Measurements from ENCODE around the gene DZANK1.
"Not testable (repeated sequence)": the region's sequence is repeated elsewhere in the genome, so short reads cannot be mapped to it uniquely, and the experiment has no call there.

Gene DZANK1

GRCh38 chr20:18390201-18390600, 76.6 kb downstream of the DZANK1 start:
- in situ Hi-C loops (cut with HindIII; ENCODE audit: low sequenced_read_pairs), result no loop called here

DNA sequence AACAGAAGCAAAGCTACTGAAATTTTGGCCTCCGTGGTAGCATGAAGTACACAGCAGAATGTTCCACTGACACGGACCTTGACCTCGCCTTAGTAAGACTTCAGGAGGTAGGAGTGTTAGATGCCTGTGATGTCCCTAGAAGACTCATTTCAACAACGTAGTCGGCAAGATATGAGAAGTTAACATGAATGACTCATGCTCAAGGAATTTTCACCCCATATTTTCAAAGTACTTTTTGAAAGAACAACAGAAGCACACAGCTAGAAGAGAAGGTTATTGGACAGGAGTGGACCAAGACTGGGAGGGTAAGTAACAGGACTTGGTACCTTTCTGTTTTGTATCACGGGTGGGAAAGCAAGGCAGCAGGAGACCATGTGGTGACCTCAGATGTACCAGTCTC, 78.0 kb downstream of the DZANK1 start:
- in situ Hi-C loops (cut with HindIII; ENCODE audit: low sequenced_read_pairs), result loop anchor here (5.0 kb wide), 2 partner anchors 53 to 102 kb away; partner anchors contain the start of gene ZNF133

- in situ Hi-C loops (cut with HindIII; ENCODE audit: low sequenced_read_pairs), result no loop called here
These were observed 85.8 kb downstream of the DZANK1 start for GRCh38 chr20:18380908-18381529.

DNA sequence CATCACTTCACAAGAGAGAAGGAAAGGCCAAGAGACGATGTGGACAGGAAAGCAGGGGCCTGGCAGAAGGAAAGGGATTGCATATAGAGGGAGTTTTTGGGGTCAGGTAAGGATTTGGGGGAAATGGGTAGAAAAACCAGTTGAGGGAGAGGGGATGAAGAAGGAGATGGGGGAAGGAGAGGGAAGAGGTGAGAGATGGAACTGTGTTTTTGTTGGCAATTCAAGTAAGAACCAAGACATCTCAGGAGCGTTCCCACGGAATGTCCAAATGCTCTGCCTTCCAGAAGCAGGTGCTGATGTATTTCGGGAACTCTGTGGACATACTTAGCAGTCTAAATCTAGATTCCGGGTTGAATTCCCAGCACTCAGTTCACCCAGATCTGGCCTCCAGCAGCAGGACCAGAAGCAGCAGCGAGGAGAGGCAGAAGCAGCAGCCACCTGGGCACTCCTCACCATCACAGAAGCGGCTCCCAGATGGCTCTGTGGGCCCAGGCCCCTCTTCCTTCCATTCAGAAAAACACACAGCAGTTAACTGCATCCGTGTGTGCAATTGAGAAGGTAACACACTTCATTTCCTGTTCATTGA, 88.8 kb downstream of the DZANK1 start:
- in situ Hi-C loops (cut with HindIII; ENCODE audit: low sequenced_read_pairs), result no loop called here

- in situ Hi-C loops (cut with HindIII; ENCODE audit: low sequenced_read_pairs), result not testable (repeated sequence)
These were observed 91.3 kb downstream of the DZANK1 start for GRCh38 chr20:18375551-18375950.

GRCh38 chr20:18372296-18372695, 94.5 kb downstream of the DZANK1 start:
- in situ Hi-C loops (cut with HindIII; ENCODE audit: low sequenced_read_pairs), result no loop called here

DNA sequence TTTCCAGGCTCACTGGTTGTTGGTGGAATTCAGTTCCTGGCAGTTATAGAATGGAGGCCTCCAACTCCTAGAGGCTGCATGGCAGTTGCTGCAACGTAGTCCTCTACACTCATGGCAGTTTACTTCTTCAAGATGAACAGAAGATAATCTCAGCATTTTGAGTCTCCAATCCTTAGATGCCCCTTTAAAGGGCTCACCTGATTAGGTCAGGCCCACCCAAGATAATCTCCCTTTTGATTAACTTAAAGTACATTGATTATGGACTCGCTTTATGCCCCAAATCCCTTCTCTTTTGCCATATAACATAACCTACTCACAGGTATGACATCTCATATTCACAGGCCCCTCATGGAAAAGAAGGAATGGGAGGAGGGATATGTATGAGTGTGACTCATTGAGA, 102.1 kb downstream of the DZANK1 start:
- in situ Hi-C loops (cut with HindIII; ENCODE audit: low sequenced_read_pairs), result no loop called here

GRCh38 chr20:18363708-18364107, 103.1 kb downstream of the DZANK1 start:
- in situ Hi-C loops (cut with HindIII; ENCODE audit: low sequenced_read_pairs), result no loop called here

DNA sequence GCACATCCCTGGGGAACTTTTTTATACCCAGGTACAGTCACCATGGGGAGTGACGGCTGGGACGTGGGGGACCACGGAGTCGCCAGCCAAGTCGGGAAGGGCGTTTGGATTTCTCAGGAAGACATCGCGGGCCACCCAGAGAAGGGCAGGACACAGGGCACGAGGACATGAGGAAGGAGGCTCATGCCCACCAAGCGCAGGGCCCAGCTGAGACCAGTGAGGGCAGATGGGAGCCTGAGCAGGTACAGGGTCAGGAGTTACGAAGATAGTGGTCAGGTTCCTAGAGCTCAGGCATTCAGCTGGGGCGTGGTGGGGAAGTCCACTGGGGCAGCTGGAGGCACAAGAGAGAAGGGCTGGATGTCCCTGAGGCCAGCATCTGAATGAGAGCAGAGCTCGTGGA, 103.9 kb downstream of the DZANK1 start:
- in situ Hi-C loops (cut with HindIII; ENCODE audit: low sequenced_read_pairs), result no loop called here

- in situ Hi-C loops (cut with HindIII; ENCODE audit: low sequenced_read_pairs), result no loop called here
These were observed 105.2 kb downstream of the DZANK1 start for GRCh38 chr20:18361678-18362077.

DNA sequence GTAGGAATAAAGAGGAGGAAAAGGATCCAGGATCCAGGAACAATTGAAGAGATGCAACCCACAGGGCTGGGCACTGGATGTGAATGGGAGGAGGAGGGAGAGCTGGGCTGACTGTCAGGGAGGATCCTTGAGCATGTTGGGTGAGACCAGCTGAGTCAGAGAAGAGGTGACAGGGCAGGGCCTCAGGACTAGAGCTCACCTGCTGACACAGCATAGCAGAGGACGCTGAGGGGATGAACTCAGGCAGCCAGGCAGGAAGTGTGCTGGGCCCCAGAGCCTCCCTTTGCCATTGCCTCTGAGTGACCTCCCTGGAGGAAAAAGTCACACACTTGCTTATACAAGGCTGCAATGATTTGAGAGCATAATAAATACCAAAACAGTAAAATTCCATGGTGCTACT, 106.2 kb downstream of the DZANK1 start:
- in situ Hi-C loops (cut with HindIII; ENCODE audit: low sequenced_read_pairs), result no loop called here

DNA sequence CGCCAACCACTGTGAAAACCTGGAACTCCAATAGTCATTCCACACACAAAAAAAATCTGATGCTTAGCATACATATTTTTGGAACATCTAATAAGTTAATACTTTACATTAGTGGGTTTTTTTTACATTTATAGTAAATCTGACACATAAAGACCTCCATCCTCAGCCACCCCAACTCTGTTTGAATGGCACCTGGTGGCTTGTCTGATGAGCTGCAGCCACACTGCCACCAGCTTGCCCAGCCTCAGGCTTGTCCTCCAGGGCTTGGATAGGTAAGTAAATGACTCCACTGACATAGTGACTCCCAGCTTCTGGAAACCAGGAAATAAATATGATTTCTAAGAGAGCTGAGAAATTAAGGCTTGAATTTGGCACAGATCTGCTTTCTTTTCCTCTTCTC, 107.0 kb downstream of the DZANK1 start:
- in situ Hi-C loops (cut with HindIII; ENCODE audit: low sequenced_read_pairs), result no loop called here

GRCh38 chr20:18349749-18350148, 117.1 kb downstream of the DZANK1 start:
- in situ Hi-C loops (cut with HindIII; ENCODE audit: low sequenced_read_pairs), result not testable (repeated sequence)

All from endothelial cell of hepatic sinusoid (primary cell).